C4-2B (cell line): ENCODE data around the gene AKAP9.

Experiments
- ZFX ChIP-seq: fragments of 450-650 bp; IDR thresholded peaks from 2 replicates; pipeline ENCODE4 v1.6.1; 2017
- TF ChIP-seq, protein P1 (sequence below): fragments of 450-650 bp; conservative IDR thresholded peaks from 2 replicates; pipeline ENCODE4 v1.5.1; 2017; ENCODE audit warnings: mild to moderate bottlenecking

DNA sequence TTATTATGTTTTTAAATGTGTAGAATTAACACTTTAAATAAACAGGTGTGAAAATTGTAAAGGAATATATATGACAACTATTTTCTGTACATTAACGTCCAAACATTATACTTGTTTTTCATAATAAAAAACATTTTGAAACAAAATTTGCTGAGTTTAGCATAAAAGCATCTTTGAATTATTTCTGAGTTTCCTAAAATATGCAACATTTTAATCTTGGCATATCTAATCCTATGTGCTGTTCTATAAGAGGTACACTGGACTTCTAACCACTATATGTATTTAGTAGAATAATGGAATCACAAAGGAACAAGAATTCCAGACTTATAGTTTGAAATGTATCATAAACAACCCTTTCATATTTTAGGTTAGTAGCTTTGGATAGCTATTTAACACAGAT lies 16.6 kb downstream of the AKAP9 start:
- TF ChIP-seq, protein P1, sequence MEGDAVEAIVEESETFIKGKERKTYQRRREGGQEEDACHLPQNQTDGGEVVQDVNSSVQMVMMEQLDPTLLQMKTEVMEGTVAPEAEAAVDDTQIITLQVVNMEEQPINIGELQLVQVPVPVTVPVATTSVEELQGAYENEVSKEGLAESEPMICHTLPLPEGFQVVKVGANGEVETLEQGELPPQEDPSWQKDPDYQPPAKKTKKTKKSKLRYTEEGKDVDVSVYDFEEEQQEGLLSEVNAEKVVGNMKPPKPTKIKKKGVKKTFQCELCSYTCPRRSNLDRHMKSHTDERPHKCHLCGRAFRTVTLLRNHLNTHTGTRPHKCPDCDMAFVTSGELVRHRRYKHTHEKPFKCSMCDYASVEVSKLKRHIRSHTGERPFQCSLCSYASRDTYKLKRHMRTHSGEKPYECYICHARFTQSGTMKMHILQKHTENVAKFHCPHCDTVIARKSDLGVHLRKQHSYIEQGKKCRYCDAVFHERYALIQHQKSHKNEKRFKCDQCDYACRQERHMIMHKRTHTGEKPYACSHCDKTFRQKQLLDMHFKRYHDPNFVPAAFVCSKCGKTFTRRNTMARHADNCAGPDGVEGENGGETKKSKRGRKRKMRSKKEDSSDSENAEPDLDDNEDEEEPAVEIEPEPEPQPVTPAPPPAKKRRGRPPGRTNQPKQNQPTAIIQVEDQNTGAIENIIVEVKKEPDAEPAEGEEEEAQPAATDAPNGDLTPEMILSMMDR = no peak
- no peak for TF ChIP-seq ZFX
